Tibial nerve (tissue), 4 donors: ENCODE data around the gene CIAPIN1.
A peak's percentile ranks its signal among the peaks of the same experiment; 100 is the strongest.

Experiments
- EP300 ChIP-seq, 2 donors: sonication (generic); formaldehyde crosslinking; IDR thresholded peaks; one replicate each; pipeline ENCODE4 v1.6.1; 2017; ENCODE audit warnings: antibody characterized with exemption in 2 of 2, mild to moderate bottlenecking in 1 of 2
- POLR2A ChIP-seq, 2 donors: fragments of 450-650 bp; IDR thresholded peaks; one replicate each; pipeline ENCODE4 v1.6.1; 2017; ENCODE audit warnings: antibody characterized with exemption in 2 of 2, mild to moderate bottlenecking in 2 of 2, moderate library complexity in 2 of 2
- TF ChIP-seq, protein P1 (sequence below), 5 experiments: fragments of 200-600 bp in 3 of 5; fragments of 450-650 bp in 2 of 5; sonication (generic) in 3 of 5; IDR thresholded peaks; one replicate each; pipeline ENCODE4 v1.5.1; 2016 to 2019; ENCODE audit warnings: antibody characterized with exemption in 5 of 5, mild to moderate bottlenecking in 3 of 5, moderate library complexity in 2 of 5

DNA sequence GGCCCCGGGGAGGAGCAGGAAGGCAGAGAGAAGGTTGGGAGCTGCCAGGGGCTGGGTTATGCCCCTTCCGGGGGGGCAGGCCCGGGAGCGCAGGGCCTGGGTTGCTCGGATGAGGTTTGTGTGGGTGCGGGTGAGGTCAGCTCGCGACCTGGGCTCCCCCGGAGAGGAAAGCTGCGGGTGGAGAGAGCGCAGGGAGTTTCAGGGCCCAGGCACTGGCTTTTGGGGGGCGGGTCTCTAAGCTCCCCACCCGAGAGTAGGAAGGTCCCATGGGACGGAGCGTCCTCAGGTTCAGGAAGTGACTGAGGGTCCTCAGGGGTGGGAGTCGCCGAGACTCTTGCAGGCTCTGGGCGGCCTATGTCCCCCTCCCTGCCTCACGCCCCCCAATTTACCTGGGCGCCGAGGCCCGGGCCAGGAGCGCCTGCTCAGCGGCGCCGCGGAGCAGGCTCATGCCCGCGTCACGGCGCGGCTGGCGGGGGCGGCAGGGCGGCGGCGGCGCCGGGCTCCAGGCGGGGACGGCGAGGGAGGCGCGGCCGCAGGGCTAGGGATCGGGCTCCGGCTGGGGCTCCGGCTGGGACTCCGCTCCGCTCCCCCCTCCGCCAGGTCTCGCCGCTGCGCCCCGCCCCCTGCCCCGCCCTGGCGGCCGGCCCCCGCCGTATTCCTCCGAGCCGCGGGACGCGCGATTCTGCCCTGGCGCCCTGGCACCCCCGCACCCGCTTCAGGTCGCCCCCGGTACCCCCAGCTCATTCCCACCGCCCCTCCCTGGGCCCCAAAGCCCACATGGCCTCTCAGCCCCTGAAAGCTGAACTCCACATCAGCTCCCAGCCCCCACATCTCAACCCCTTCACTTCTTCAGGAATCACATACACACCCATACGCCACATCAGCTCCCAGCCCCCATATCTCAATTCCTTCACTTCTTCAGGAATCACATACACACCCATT lies 39.0 kb upstream of the CIAPIN1 start, which contains the start of gene DOK4:
- TF ChIP-seq, protein P1, sequence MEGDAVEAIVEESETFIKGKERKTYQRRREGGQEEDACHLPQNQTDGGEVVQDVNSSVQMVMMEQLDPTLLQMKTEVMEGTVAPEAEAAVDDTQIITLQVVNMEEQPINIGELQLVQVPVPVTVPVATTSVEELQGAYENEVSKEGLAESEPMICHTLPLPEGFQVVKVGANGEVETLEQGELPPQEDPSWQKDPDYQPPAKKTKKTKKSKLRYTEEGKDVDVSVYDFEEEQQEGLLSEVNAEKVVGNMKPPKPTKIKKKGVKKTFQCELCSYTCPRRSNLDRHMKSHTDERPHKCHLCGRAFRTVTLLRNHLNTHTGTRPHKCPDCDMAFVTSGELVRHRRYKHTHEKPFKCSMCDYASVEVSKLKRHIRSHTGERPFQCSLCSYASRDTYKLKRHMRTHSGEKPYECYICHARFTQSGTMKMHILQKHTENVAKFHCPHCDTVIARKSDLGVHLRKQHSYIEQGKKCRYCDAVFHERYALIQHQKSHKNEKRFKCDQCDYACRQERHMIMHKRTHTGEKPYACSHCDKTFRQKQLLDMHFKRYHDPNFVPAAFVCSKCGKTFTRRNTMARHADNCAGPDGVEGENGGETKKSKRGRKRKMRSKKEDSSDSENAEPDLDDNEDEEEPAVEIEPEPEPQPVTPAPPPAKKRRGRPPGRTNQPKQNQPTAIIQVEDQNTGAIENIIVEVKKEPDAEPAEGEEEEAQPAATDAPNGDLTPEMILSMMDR (IDR thresholded peaks at IDR 0.05) = no peak
- TF ChIP-seq POLR2A (IDR thresholded peaks at IDR 0.05) (peak in 1 of 2 donors; percentile 43), EP300 (IDR thresholded peaks at IDR 0.05) (no peak)
